H9 (cell line): ENCODE measurements around the gene CCDC7. TPM values are rescaled to one million over a fixed set of nuclear protein-coding genes. Genes with fewer than 3 reads are reported as not detected.

Experiments
- DNase-seq: peaks from one replicate; pipeline ENCODE4 v3.0.0-alpha.2; 2017
- H2AFZ ChIP-seq: one replicate; pipeline ENCODE4 v1.6.1; 2013; ENCODE audit warnings: mild to moderate bottlenecking, low read length, control low read depth, moderate library complexity
- H2AK5ac ChIP-seq: 2 replicates; pipeline ENCODE4 v1.6.1; 2013; ENCODE audit warnings: low read length, control low read depth, mixed read lengths; ENCODE audit not compliant: insufficient read length
- H2BK120ac ChIP-seq: one replicate; pipeline ENCODE4 v1.6.1; 2013; ENCODE audit warnings: low read depth, mild to moderate bottlenecking, low read length, control low read depth, inconsistent platforms; ENCODE audit not compliant: poor library complexity, severe bottlenecking
- H2BK12ac ChIP-seq: 2 replicates; pipeline ENCODE4 v1.6.1; 2013; ENCODE audit warnings: low read length, control low read depth, mixed read lengths, low read depth; ENCODE audit not compliant: insufficient read length
- H2BK15ac ChIP-seq: 2 replicates; pipeline ENCODE4 v1.6.1; 2013; ENCODE audit warnings: low read depth, low read length, control low read depth
- H2BK20ac ChIP-seq: one replicate; pipeline ENCODE4 v1.6.1; 2013; ENCODE audit warnings: low read depth, mild to moderate bottlenecking, low read length, control low read depth, inconsistent platforms; ENCODE audit not compliant: poor library complexity, severe bottlenecking
- H2BK5ac ChIP-seq: 2 replicates; pipeline ENCODE4 v1.6.1; 2013; ENCODE audit warnings: low read length, control low read depth, mixed read lengths; ENCODE audit not compliant: insufficient read length
- H3K14ac ChIP-seq: 2 replicates; pipeline ENCODE4 v1.6.1; 2013; ENCODE audit warnings: low read length, control low read depth; ENCODE audit not compliant: insufficient read depth
- H3K18ac ChIP-seq: 2 replicates; pipeline ENCODE4 v1.6.1; 2013; ENCODE audit warnings: low read depth, mild to moderate bottlenecking, mixed read lengths, low read length, control low read depth; ENCODE audit not compliant: insufficient read length
- H3K23ac ChIP-seq: 2 replicates; pipeline ENCODE4 v1.6.1; 2013; ENCODE audit warnings: low read length, control low read depth, mixed read lengths, low read depth; ENCODE audit not compliant: insufficient read length
- H3K23me2 ChIP-seq: 2 replicates; pipeline ENCODE4 v1.6.1; 2013; ENCODE audit warnings: low read depth, mild to moderate bottlenecking, mixed read lengths, low read length, control low read depth; ENCODE audit not compliant: insufficient read length, poor library complexity, severe bottlenecking
- H3K27ac ChIP-seq: 2 replicates; pipeline ENCODE4 v1.5.1; 2013; ENCODE audit warnings: low read length, control low read depth, mixed read lengths, low read depth; ENCODE audit not compliant: insufficient read length
- H3K27me3 ChIP-seq: 2 replicates; pipeline ENCODE4 v1.6.1; 2013; ENCODE audit warnings: low read length, control low read depth, inconsistent platforms; ENCODE audit not compliant: insufficient read depth
- H3K4ac ChIP-seq: 2 replicates; pipeline ENCODE4 v1.6.1; 2013; ENCODE audit warnings: low read depth, mild to moderate bottlenecking, control low read depth, inconsistent platforms, low read length, moderate library complexity
- H3K4me1 ChIP-seq: 2 replicates; pipeline ENCODE4 v1.6.1; 2013; ENCODE audit warnings: low read length, control low read depth, inconsistent platforms; ENCODE audit not compliant: insufficient read depth
- H3K4me2 ChIP-seq: 2 replicates; pipeline ENCODE4 v1.6.1; 2013; ENCODE audit warnings: low read length, control low read depth, mixed read lengths; ENCODE audit not compliant: insufficient read length, insufficient read depth
- H3K56ac ChIP-seq: 2 replicates; pipeline ENCODE4 v1.6.1; 2013; ENCODE audit warnings: low read depth, mild to moderate bottlenecking, mixed read lengths, low read length, control low read depth; ENCODE audit not compliant: insufficient read length
- H3K79me1 ChIP-seq: 2 replicates; pipeline ENCODE4 v1.6.1; 2013; ENCODE audit warnings: low read depth, mild to moderate bottlenecking, moderate library complexity, low read length, control low read depth, inconsistent platforms; ENCODE audit not compliant: insufficient read depth, poor library complexity, severe bottlenecking
- H3K79me2 ChIP-seq: 2 replicates; pipeline ENCODE4 v1.6.1; 2013; ENCODE audit warnings: low read length, control low read depth, inconsistent platforms; ENCODE audit not compliant: insufficient read depth
- H3K9ac ChIP-seq: 2 replicates; pipeline ENCODE4 v1.6.1; 2013; ENCODE audit warnings: low read length, control low read depth, mixed read lengths; ENCODE audit not compliant: insufficient read length; ENCODE audit errors: extremely low read depth
- H3K9me3 ChIP-seq: one replicate; pipeline ENCODE4 v1.6.1; 2013; ENCODE audit warnings: low read depth, low read length, inconsistent platforms; ENCODE audit not compliant: control insufficient read depth
- H3T11ph ChIP-seq: one replicate; pipeline ENCODE4 v1.6.1; 2013; ENCODE audit warnings: mild to moderate bottlenecking, low read length, control low read depth, inconsistent platforms
- H4K20me1 ChIP-seq: one replicate; pipeline ENCODE4 v1.6.1; 2013; ENCODE audit not compliant: control insufficient read depth, insufficient read length, insufficient read depth
- H4K5ac ChIP-seq: 2 replicates; pipeline ENCODE4 v1.6.1; 2013; ENCODE audit warnings: low read depth, mild to moderate bottlenecking, mixed read lengths, low read length, control low read depth; ENCODE audit not compliant: insufficient read length
- H4K8ac ChIP-seq: replicated peaks from 2 replicates; pipeline ENCODE4 v1.6.1; 2013; ENCODE audit warnings: low read length, control low read depth, mixed read lengths, low read depth; ENCODE audit not compliant: insufficient read length
- H4K91ac ChIP-seq: 2 replicates; pipeline ENCODE4 v1.6.1; 2013; ENCODE audit warnings: low read depth, mild to moderate bottlenecking, moderate library complexity, mixed read lengths, low read length, control low read depth; ENCODE audit not compliant: insufficient read length
- H3K27ac Mint-ChIP-seq, 3 experiments: 2 replicates in 2 of 3; 3 replicates in 1 of 3; pipeline ENCODE4 v1.8.0; 2020 to 2021; ENCODE audit warnings: mixed read lengths in 3 of 3, mild to moderate bottlenecking in 1 of 3, moderate library complexity in 1 of 3
- H3K27me3 Mint-ChIP-seq: 2 replicates; pipeline ENCODE4 v1.8.0; 2021; ENCODE audit warnings: low read depth, mild to moderate bottlenecking, moderate library complexity, mixed read lengths
- H3K36me3 Mint-ChIP-seq, 3 experiments: 2 replicates in 2 of 3; 3 replicates in 1 of 3; pipeline ENCODE4 v1.8.0; 2020 to 2021; ENCODE audit warnings: low read depth in 3 of 3, mixed read lengths in 3 of 3; ENCODE audit not compliant: insufficient read depth in 1 of 3
- H3K4me1 Mint-ChIP-seq, 2 experiments: 2 replicates each; pipeline ENCODE4 v1.8.0; 2020; ENCODE audit warnings: mixed read lengths in 2 of 2
- H3K4me3 Mint-ChIP-seq, 2 experiments: 2 replicates in 1 of 2; 3 replicates in 1 of 2; pipeline ENCODE4 v1.8.0; 2020 to 2021; ENCODE audit warnings: mild to moderate bottlenecking in 2 of 2, mixed read lengths in 2 of 2, moderate library complexity in 1 of 2
- H3K9me3 Mint-ChIP-seq, 2 experiments: 2 replicates in 1 of 2; 3 replicates in 1 of 2; pipeline ENCODE4 v1.8.0; 2020; ENCODE audit warnings: mild to moderate bottlenecking in 2 of 2, mixed read lengths in 2 of 2, moderate library complexity in 1 of 2
- CTCF ChIP-seq: fragments of 200-600 bp; sonication (generic); conservative IDR thresholded peaks from 3 replicates; pipeline ENCODE4 v1.8.0; 2021; ENCODE audit warnings: antibody characterized with exemption, mild to moderate bottlenecking
- WGBS: extraction: QIAGEN DNeasy Blood & Tissue Kit; methylation state at CpG from one replicate; pipeline ENCODE4 v1.1.7; 2013; ENCODE audit warnings: missing lambda C conversion rate, low lambda C conversion rate, mixed read lengths; ENCODE audit not compliant: insufficient read length; ENCODE audit errors: extremely low coverage; 5-methylcytosine and 5-hydroxymethylcytosine counted together
- total RNA-seq: library from RNA; stranded (reverse); gene quantifications from 2 replicates; pipeline ENCODE4 v1.2.1, GENCODE V29; 2021

The CCDC7 gene
- total RNA-seq, 1 experiment from 2014 or later = 1.6 TPM

GRCh38 chr10:32403091-32403490 lies 42.8 kb upstream of the CCDC7 start:
- Histone ChIP-seq H4K5ac (no peak overlapping the region), H3K27me3 (no peaks in the 10 kb centered on the region), H4K8ac (no peak overlapping the region), H3K14ac (no peak overlapping the region), H2BK15ac (no peak overlapping the region), H3K56ac (no peak overlapping the region), H3K4me2 (no peak overlapping the region), H3K18ac (no peak overlapping the region), H2AFZ (no peak overlapping the region), H3K9me3 (no peaks in the 10 kb centered on the region), H4K91ac (no peak overlapping the region), H3K79me1 (no peaks in the 10 kb centered on the region), H3K23me2 (no peaks in the 10 kb centered on the region), H3K27ac (no peak overlapping the region), H3T11ph (no peak overlapping the region), H2BK12ac (no peak overlapping the region), H3K4ac (no peak overlapping the region), H3K9ac (no peak overlapping the region), H2AK5ac (no peak overlapping the region), H2BK20ac (no peak overlapping the region), H3K4me1 (no peaks in the 10 kb centered on the region), H3K23ac (no peak overlapping the region), H2BK5ac (no peak overlapping the region), H4K20me1 (no peaks in the 10 kb centered on the region), H3K79me2 (no peaks in the 10 kb centered on the region), H2BK120ac (no peak overlapping the region)
- TF ChIP-seq CTCF = no peak
- no CpG with 5 or more reads among the region's 2 CpGs for WGBS
- DNase-seq = no peak
- no peak overlapping the region for H3K27ac Mint-ChIP-seq
- no peaks in the 10 kb centered on the region for H3K27me3 Mint-ChIP-seq
- H3K36me3 Mint-ChIP-seq = no peaks in the 10 kb centered on the region
- no peaks in the 10 kb centered on the region for H3K9me3 Mint-ChIP-seq
- H3K4me1 Mint-ChIP-seq = no peaks in the 10 kb centered on the region
- no peak overlapping the region for H3K4me3 Mint-ChIP-seq
